ENCODE measurements around the gene PPARG. TPM values are rescaled to one million over a fixed set of nuclear protein-coding genes. Genes with fewer than 3 reads are reported as not detected.

Gene PPARG
- polyA plus RNA-seq, 1 of the 3 experiments (the other 2 are of a cell fraction) = 2.8 TPM

DNA sequence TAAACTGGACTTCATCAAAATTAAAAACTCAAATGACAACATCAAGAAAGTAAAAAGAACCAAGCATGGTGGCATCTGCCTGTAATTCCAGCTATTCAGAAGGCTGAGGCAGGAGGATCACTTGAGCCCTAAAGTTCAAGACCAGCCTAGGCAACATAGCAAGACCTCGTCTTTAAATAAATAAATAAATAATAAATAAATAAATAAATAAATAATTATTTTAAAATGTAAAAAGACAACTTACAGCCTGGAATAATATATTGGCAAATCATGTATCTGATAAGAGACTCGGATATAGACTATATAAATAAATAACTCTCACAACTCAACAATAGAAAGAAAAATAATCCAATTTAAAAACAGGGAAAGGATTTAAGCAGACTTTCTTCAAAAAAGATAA, 4.3 kb upstream of the PPARG start:
- no peaks in the 10 kb centered on the region for H3K27me3 ChIP-seq (ENCODE audit: insufficient read depth)
- peaks cover 8% of the 10 kb centered on the region for H3F3A ChIP-seq (replicated peaks; ENCODE audit: insufficient read depth)
- 71% methylated on average over 2 of the region's 2 CpGs for WGBS (ENCODE audit: low lambda C conversion rate)
- no peak overlapping the region for H3K27ac ChIP-seq (ENCODE audit: low read depth in 2 of 2, low read length in 1 of 2)
- no peaks in the 10 kb centered on the region for H3K79me2 ChIP-seq (ENCODE audit: insufficient read depth)
- H3K9me3 ChIP-seq = no peaks in the 10 kb centered on the region
- peaks cover 0 to 7% of the 10 kb centered on the region in 2 experiments; a peak in 1 of 4 replicates for H3K4me1 ChIP-seq (ENCODE audit: control insufficient read depth in 1 of 2, insufficient read depth in 2 of 2, low read depth in 1 of 2, low read length in 1 of 2)
- H2AFZ ChIP-seq (ENCODE audit: low read depth) = no peak overlapping the region
- ChIA-PET POLR2A (no interaction called here), CTCF (no interaction called here)
- no peak overlapping the region for H3K4me3 ChIP-seq (ENCODE audit: low read depth in 2 of 2, low read length in 1 of 2)
- no peak for DNase-seq
- TF ChIP-seq, protein P1, sequence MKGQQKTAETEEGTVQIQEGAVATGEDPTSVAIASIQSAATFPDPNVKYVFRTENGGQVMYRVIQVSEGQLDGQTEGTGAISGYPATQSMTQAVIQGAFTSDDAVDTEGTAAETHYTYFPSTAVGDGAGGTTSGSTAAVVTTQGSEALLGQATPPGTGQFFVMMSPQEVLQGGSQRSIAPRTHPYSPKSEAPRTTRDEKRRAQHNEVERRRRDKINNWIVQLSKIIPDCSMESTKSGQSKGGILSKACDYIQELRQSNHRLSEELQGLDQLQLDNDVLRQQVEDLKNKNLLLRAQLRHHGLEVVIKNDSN (IDR thresholded peaks at IDR 0.05; ENCODE audit: borderline replicate concordance, low read depth) = no peak
- TF ChIP-seq FOSL2 (IDR thresholded peaks at IDR 0.05; ENCODE audit: borderline replicate concordance, low read depth) (no peak), ELF1 (IDR thresholded peaks at IDR 0.05) (no peak), JUND (IDR thresholded peaks at IDR 0.05) (no peak), POLR2AphosphoS5 (IDR thresholded peaks at IDR 0.05; ENCODE audit: low read depth, low read length) (no peak), GABPA (IDR thresholded peaks at IDR 0.05; ENCODE audit: low read depth) (no peak), MXI1 (IDR thresholded peaks at IDR 0.05; ENCODE audit: low read depth, low read length) (no peak), CHD2 (IDR thresholded peaks at IDR 0.05; ENCODE audit: low read length, partially characterized antibody) (no peak), RFX5 (IDR thresholded peaks at IDR 0.05; ENCODE audit: low read length) (no peak), SIN3A (IDR thresholded peaks at IDR 0.05; ENCODE audit: borderline replicate concordance, low read depth, low read length) (no peak), TAF1 (IDR thresholded peaks at IDR 0.05; ENCODE audit: borderline replicate concordance, low read depth, low read length) (no peak)
- TF ChIP-seq, protein P2, sequence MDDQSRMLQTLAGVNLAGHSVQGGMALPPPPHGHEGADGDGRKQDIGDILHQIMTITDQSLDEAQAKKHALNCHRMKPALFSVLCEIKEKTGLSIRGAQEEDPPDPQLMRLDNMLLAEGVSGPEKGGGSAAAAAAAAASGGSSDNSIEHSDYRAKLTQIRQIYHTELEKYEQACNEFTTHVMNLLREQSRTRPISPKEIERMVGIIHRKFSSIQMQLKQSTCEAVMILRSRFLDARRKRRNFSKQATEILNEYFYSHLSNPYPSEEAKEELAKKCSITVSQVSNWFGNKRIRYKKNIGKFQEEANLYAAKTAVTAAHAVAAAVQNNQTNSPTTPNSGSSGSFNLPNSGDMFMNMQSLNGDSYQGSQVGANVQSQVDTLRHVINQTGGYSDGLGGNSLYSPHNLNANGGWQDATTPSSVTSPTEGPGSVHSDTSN (IDR thresholded peaks at IDR 0.05) = no peak
- TF ChIP-seq, protein P3, sequence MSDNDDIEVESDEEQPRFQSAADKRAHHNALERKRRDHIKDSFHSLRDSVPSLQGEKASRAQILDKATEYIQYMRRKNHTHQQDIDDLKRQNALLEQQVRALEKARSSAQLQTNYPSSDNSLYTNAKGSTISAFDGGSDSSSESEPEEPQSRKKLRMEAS (IDR thresholded peaks at IDR 0.05; ENCODE audit: low read depth) = no peak
- TF ChIP-seq, protein P4, sequence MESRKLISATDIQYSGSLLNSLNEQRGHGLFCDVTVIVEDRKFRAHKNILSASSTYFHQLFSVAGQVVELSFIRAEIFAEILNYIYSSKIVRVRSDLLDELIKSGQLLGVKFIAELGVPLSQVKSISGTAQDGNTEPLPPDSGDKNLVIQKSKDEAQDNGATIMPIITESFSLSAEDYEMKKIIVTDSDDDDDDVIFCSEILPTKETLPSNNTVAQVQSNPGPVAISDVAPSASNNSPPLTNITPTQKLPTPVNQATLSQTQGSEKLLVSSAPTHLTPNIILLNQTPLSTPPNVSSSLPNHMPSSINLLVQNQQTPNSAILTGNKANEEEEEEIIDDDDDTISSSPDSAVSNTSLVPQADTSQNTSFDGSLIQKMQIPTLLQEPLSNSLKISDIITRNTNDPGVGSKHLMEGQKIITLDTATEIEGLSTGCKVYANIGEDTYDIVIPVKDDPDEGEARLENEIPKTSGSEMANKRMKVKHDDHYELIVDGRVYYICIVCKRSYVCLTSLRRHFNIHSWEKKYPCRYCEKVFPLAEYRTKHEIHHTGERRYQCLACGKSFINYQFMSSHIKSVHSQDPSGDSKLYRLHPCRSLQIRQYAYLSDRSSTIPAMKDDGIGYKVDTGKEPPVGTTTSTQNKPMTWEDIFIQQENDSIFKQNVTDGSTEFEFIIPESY (IDR thresholded peaks at IDR 0.05; ENCODE audit: borderline replicate concordance, low read depth) = no peak
- H4K20me1 ChIP-seq (ENCODE audit: insufficient read depth) = no peaks in the 10 kb centered on the region
- H3K36me3 ChIP-seq (replicated peaks in 1 of 2; ENCODE audit: control insufficient read depth in 1 of 2, insufficient read depth in 2 of 2, low read length in 1 of 2) = no peaks in the 10 kb centered on the region
- H3K9me2 ChIP-seq = no peaks in the 10 kb centered on the region
- H3K4me2 ChIP-seq = no peak overlapping the region
- H3K9ac ChIP-seq = no peak overlapping the region

DNA sequence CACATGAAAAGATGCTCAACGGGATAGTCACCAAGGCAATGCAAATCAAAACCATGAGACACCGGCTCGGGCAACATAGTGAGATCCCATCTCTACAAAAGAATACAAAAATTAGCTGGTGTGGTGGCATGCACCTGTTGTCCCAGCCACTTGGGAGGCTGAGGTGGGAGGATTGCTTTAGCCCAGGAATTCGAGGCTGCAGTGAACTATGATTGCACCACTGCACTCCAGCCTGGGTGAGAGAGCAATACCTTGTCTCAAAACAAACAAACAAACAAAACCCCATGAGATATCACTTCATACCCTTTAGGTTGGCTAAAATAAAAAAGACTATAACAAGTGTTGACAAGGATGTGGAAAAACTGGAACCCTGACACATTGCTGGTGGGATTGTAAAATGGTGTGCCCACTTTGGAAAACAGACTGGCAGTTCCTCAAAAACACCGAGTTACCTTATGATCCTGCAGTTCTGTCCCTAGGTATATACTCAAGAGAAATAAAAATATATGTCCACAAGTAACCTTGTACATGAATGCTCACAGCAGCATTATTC, 3.8 kb upstream of the PPARG start:
- 66% methylated on average over 5 of the region's 5 CpGs for WGBS (ENCODE audit: low lambda C conversion rate)
- no peaks in the 10 kb centered on the region for H4K20me1 ChIP-seq (ENCODE audit: insufficient read depth)
- no peaks in the 10 kb centered on the region for H3K79me2 ChIP-seq (ENCODE audit: insufficient read depth)
- no peak overlapping the region for H3K27ac ChIP-seq (ENCODE audit: low read depth in 2 of 2, low read length in 1 of 2)
- H3K27me3 ChIP-seq (ENCODE audit: insufficient read depth) = no peaks in the 10 kb centered on the region
- no peaks in the 10 kb centered on the region for H3K9me2 ChIP-seq
- H3K4me3 ChIP-seq (ENCODE audit: low read depth in 2 of 2, low read length in 1 of 2) = no peak overlapping the region
- H3K4me2 ChIP-seq = no peak overlapping the region
- no peak for DNase-seq
- POLR2A ChIA-PET = no interaction called here
- peaks cover 0 to 7% of the 10 kb centered on the region in 2 experiments; a peak in 1 of 4 replicates for H3K4me1 ChIP-seq (ENCODE audit: control insufficient read depth in 1 of 2, insufficient read depth in 2 of 2, low read depth in 1 of 2, low read length in 1 of 2)
- H2AFZ ChIP-seq (ENCODE audit: low read depth) = no peak overlapping the region
- TF ChIP-seq TAF1 (IDR thresholded peaks at IDR 0.05; ENCODE audit: borderline replicate concordance, low read depth, low read length) = no peak
- TF ChIP-seq SMC3 (IDR thresholded peaks at IDR 0.05; ENCODE audit: low read depth, low read length) = no peak
- no peak for TF ChIP-seq RCOR1 (IDR thresholded peaks at IDR 0.05; ENCODE audit: low read length)
- TF ChIP-seq, protein P5, sequence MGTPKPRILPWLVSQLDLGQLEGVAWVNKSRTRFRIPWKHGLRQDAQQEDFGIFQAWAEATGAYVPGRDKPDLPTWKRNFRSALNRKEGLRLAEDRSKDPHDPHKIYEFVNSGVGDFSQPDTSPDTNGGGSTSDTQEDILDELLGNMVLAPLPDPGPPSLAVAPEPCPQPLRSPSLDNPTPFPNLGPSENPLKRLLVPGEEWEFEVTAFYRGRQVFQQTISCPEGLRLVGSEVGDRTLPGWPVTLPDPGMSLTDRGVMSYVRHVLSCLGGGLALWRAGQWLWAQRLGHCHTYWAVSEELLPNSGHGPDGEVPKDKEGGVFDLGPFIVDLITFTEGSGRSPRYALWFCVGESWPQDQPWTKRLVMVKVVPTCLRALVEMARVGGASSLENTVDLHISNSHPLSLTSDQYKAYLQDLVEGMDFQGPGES (IDR thresholded peaks at IDR 0.05; ENCODE audit: low read depth, low read length) = no peak
- no peak for TF ChIP-seq MEF2A (IDR thresholded peaks at IDR 0.05; ENCODE audit: borderline replicate concordance, low read depth)
- TF ChIP-seq CHD2 (IDR thresholded peaks at IDR 0.05; ENCODE audit: low read length, partially characterized antibody) = no peak
- TF ChIP-seq ELF1 (IDR thresholded peaks at IDR 0.05) = no peak
- TF ChIP-seq, protein P2 (IDR thresholded peaks at IDR 0.05) = no peak
- no peak for TF ChIP-seq GABPA (IDR thresholded peaks at IDR 0.05; ENCODE audit: low read depth)
- H3F3A ChIP-seq (replicated peaks; ENCODE audit: insufficient read depth) = peaks cover 8% of the 10 kb centered on the region
- H3K9ac ChIP-seq = no peak overlapping the region
- no peaks in the 10 kb centered on the region for H3K36me3 ChIP-seq (replicated peaks in 1 of 2; ENCODE audit: control insufficient read depth in 1 of 2, insufficient read depth in 2 of 2, low read length in 1 of 2)
- CTCF ChIA-PET = no interaction called here
- no peaks in the 10 kb centered on the region for H3K9me3 ChIP-seq

All from SK-N-SH (cell line).